HEK293 (cell line): ENCODE measurements around the gene NRP1.

Experiments
- CTCF ChIA-PET: fragments of 350-600 bp; formaldehyde crosslinking; extraction: SDS; loops from one replicate; lab custom pipeline; 2021; ENCODE audit warnings: antibody characterized with exemption; lab: Yijun Ruan, JAX
- POLR2A ChIA-PET: fragments of 300-600 bp; formaldehyde crosslinking; extraction: SDS; loops from one replicate; lab custom pipeline; 2020; ENCODE audit warnings: antibody characterized with exemption, inconsistent platforms; lab: Yijun Ruan, JAX
- H3K27ac ChIP-seq: fragments of 200-500 bp; sonication (Bioruptor generic); 2 replicates; pipeline ENCODE4 v1.5.1; 2014; ENCODE audit warnings: low read depth, low read length, control low read depth, inconsistent platforms; ENCODE audit errors: extremely low read depth
- H3K36me3 ChIP-seq, 2 experiments: fragments of 200-500 bp in 1 of 2; sonication (Bioruptor generic) in 1 of 2; 1 replicate in 1 of 2; 2 replicates in 1 of 2; pipeline ENCODE4 v1.5.1; 2014 to 2017; ENCODE audit warnings: inconsistent platforms in 2 of 2, low read length in 2 of 2; ENCODE audit not compliant: control insufficient read depth in 2 of 2, insufficient read depth in 1 of 2
- H3K4me1 ChIP-seq: fragments of 200-500 bp; sonication (Bioruptor generic); 2 replicates; pipeline ENCODE4 v1.5.1; 2014; ENCODE audit warnings: mild to moderate bottlenecking, low read length, inconsistent platforms; ENCODE audit not compliant: control insufficient read depth, insufficient read depth
- H3K4me3 ChIP-seq: 2 replicates; pipeline ENCODE4 v1.5.1; 2011; ENCODE audit warnings: low read depth, mild to moderate bottlenecking, control low read depth, low read length, moderate library complexity
- H3K9me3 ChIP-seq: fragments of 200-500 bp; sonication (Bioruptor generic); 2 replicates; pipeline ENCODE4 v1.5.1; 2014; ENCODE audit warnings: low read depth, low read length, inconsistent platforms; ENCODE audit not compliant: control insufficient read depth, insufficient read depth
- GLI2 ChIP-seq: fragments of 450-650 bp; formaldehyde crosslinking; IDR thresholded peaks from 2 replicates; pipeline ENCODE4; 2017; ENCODE audit warnings: missing biosample characterization, missing genetic modification characterization, low read depth, borderline replicate concordance
- HOXA7 ChIP-seq: sonication (generic); formaldehyde crosslinking; IDR thresholded peaks from 2 replicates; pipeline ENCODE4 v1.8.1; 2022; ENCODE audit warnings: missing genetic modification reagents, borderline replicate concordance
- KLF9 ChIP-seq: fragments of 450-650 bp; formaldehyde crosslinking; IDR thresholded peaks from 2 replicates; pipeline ENCODE4 v1.5.1; 2016; ENCODE audit warnings: missing biosample characterization, missing genetic modification characterization, low read depth
- ZFP3 ChIP-seq: fragments of 450-650 bp; formaldehyde crosslinking; IDR thresholded peaks from 2 replicates; pipeline ENCODE4 v1.5.1; 2016; ENCODE audit warnings: low read depth, missing biosample characterization, missing genetic modification characterization
- ZNF132 ChIP-seq: fragments of 450-650 bp; formaldehyde crosslinking; IDR thresholded peaks from 2 replicates; pipeline ENCODE4 v1.5.1; 2017; ENCODE audit warnings: missing biosample characterization, missing genetic modification characterization, borderline replicate concordance
- ZNF140 ChIP-seq: fragments of 450-650 bp; formaldehyde crosslinking; IDR thresholded peaks from 2 replicates; pipeline ENCODE4 v1.5.1; 2016; ENCODE audit warnings: missing biosample characterization, missing genetic modification characterization
- ZNF146 ChIP-seq: fragments of 450-650 bp; formaldehyde crosslinking; IDR thresholded peaks from 2 replicates; pipeline ENCODE4 v1.5.1; 2016; ENCODE audit warnings: missing biosample characterization, missing genetic modification characterization
- ZNF169 ChIP-seq: fragments of 450-650 bp; formaldehyde crosslinking; IDR thresholded peaks from 2 replicates; pipeline ENCODE4 v1.5.1; 2016; ENCODE audit warnings: missing biosample characterization, missing genetic modification characterization
- ZNF2 ChIP-seq: fragments of 450-650 bp; formaldehyde crosslinking; IDR thresholded peaks from 2 replicates; pipeline ENCODE4 v1.5.1; 2016; ENCODE audit warnings: missing biosample characterization, missing genetic modification characterization
- ZNF223 ChIP-seq: fragments of 450-650 bp; formaldehyde crosslinking; IDR thresholded peaks from 2 replicates; pipeline ENCODE4 v1.5.1; 2016; ENCODE audit warnings: missing biosample characterization, missing genetic modification characterization
- ZNF23 ChIP-seq: fragments of 450-650 bp; formaldehyde crosslinking; IDR thresholded peaks from 2 replicates; pipeline ENCODE4 v1.5.1; 2016; ENCODE audit warnings: missing biosample characterization, missing genetic modification characterization, borderline replicate concordance
- ZNF239 ChIP-seq: fragments of 450-650 bp; formaldehyde crosslinking; IDR thresholded peaks from 2 replicates; pipeline ENCODE4 v1.5.1; 2016; ENCODE audit warnings: missing biosample characterization, missing genetic modification characterization
- ZNF302 ChIP-seq: fragments of 450-650 bp; formaldehyde crosslinking; IDR thresholded peaks from 2 replicates; pipeline ENCODE4 v1.5.1; 2016; ENCODE audit warnings: missing biosample characterization, missing genetic modification characterization, low read depth
- ZNF341 ChIP-seq: fragments of 450-650 bp; formaldehyde crosslinking; IDR thresholded peaks from 2 replicates; pipeline ENCODE4; 2016; ENCODE audit warnings: low read depth, missing biosample characterization, missing genetic modification characterization
- ZNF37A ChIP-seq: fragments of 450-650 bp; IDR thresholded peaks from 2 replicates; pipeline ENCODE4 v1.5.1; 2018; ENCODE audit warnings: missing biosample characterization, missing genetic modification characterization
- ZNF398 ChIP-seq: fragments of 450-650 bp; formaldehyde crosslinking; IDR thresholded peaks from 2 replicates; pipeline ENCODE4 v1.5.1; 2017; ENCODE audit warnings: missing biosample characterization, missing genetic modification characterization
- ZNF521 ChIP-seq: fragments of 450-650 bp; formaldehyde crosslinking; IDR thresholded peaks from 2 replicates; pipeline ENCODE4 v1.5.1; 2017; ENCODE audit warnings: missing biosample characterization, mild to moderate bottlenecking, missing genetic modification characterization
- ZNF558 ChIP-seq: fragments of 450-650 bp; formaldehyde crosslinking; IDR thresholded peaks from 2 replicates; pipeline ENCODE4 v1.5.1; 2016; ENCODE audit warnings: missing biosample characterization, missing genetic modification characterization
- ZNF600 ChIP-seq: fragments of 450-650 bp; formaldehyde crosslinking; IDR thresholded peaks from 2 replicates; pipeline ENCODE4 v1.5.1; 2016; ENCODE audit warnings: missing biosample characterization, missing genetic modification characterization
- ZNF658 ChIP-seq: fragments of 450-650 bp; formaldehyde crosslinking; IDR thresholded peaks from 2 replicates; pipeline ENCODE4; 2016; ENCODE audit warnings: missing biosample characterization, missing genetic modification characterization
- ZNF660 ChIP-seq: fragments of 450-650 bp; IDR thresholded peaks from 2 replicates; pipeline ENCODE4 v1.5.1; 2018; ENCODE audit warnings: missing biosample characterization, mild to moderate bottlenecking, missing genetic modification characterization
- ZNF677 ChIP-seq: fragments of 450-650 bp; IDR thresholded peaks from 2 replicates; pipeline ENCODE4 v1.5.0; 2018; ENCODE audit warnings: missing biosample characterization, mild to moderate bottlenecking, missing genetic modification characterization, moderate library complexity
- ZNF792 ChIP-seq: fragments of 450-650 bp; formaldehyde crosslinking; IDR thresholded peaks from 2 replicates; pipeline ENCODE4 v1.5.1; 2016; ENCODE audit warnings: missing biosample characterization, missing genetic modification characterization
- ZSCAN30 ChIP-seq: fragments of 450-650 bp; IDR thresholded peaks from 2 replicates; pipeline ENCODE4 v1.5.1; 2018; ENCODE audit warnings: missing biosample characterization, mild to moderate bottlenecking, missing genetic modification characterization, moderate library complexity
- TF ChIP-seq, protein P1 (sequence below): fragments of 450-650 bp; formaldehyde crosslinking; IDR thresholded peaks from 2 replicates; pipeline ENCODE4 v1.5.1; 2016; ENCODE audit warnings: missing biosample characterization, missing genetic modification characterization, low read depth
- TF ChIP-seq, protein P2 (sequence below): fragments of 450-650 bp; formaldehyde crosslinking; IDR thresholded peaks from 2 replicates; pipeline ENCODE4 v1.5.1; 2016; ENCODE audit warnings: missing biosample characterization, missing genetic modification characterization
- TF ChIP-seq, protein P3 (sequence below): fragments of 450-650 bp; formaldehyde crosslinking; IDR thresholded peaks from 2 replicates; pipeline ENCODE4 v1.5.1; 2016; ENCODE audit warnings: missing biosample characterization, missing genetic modification characterization

NRP1 gene

DNA sequence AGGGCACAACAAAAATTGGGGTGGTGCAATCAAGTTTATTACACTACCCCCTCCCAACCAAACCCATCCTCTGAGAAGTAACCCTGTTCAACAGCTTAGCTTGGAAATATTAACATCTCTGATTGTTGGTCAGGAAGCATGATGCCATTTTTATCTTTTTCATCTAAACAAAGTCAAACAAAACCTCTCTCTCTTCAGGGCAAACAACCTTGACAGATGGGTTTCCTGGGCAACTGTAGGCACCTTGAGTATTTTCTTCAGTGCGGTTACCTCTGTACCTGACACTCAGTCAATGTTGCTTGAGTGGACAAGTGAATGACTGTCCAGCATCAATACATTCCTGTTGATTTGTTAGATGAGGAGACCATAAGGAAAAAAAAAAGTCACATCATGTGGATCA lies 183.6 kb downstream of the NRP1 start (continued):
- TF ChIP-seq GLI2 (tag by site-specific recombination) (no peak), ZNF239 (tag by site-specific recombination) (no peak), ZNF140 (tag by site-specific recombination) (no peak), ZNF600 (no peak), ZNF521 (tag by site-specific recombination) (no peak), ZNF398 (tag by site-specific recombination) (no peak), ZNF169 (tag by site-specific recombination) (no peak), ZNF558 (tag by site-specific recombination) (no peak), ZNF660 (no peak)
- TF ChIP-seq, protein P1, sequence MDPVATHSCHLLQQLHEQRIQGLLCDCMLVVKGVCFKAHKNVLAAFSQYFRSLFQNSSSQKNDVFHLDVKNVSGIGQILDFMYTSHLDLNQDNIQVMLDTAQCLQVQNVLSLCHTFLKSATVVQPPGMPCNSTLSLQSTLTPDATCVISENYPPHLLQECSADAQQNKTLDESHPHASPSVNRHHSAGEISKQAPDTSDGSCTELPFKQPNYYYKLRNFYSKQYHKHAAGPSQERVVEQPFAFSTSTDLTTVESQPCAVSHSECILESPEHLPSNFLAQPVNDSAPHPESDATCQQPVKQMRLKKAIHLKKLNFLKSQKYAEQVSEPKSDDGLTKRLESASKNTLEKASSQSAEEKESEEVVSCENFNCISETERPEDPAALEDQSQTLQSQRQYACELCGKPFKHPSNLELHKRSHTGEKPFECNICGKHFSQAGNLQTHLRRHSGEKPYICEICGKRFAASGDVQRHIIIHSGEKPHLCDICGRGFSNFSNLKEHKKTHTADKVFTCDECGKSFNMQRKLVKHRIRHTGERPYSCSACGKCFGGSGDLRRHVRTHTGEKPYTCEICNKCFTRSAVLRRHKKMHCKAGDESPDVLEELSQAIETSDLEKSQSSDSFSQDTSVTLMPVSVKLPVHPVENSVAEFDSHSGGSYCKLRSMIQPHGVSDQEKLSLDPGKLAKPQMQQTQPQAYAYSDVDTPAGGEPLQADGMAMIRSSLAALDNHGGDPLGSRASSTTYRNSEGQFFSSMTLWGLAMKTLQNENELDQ (tag by site-specific recombination) = no peak

GRCh38 chr10:33150146-33150545 lies 184.3 kb downstream of the NRP1 start:
- ChIA-PET POLR2A (interaction anchor here (0.5 kb wide), 1 partner anchor 22 kb away, joined by 3 read pairs; no protein-coding TSS in a partner anchor), CTCF (interaction anchor here (0.6 kb wide), 1 partner anchor 10 kb away, joined by 3 read pairs; no protein-coding TSS in a partner anchor)
- Histone ChIP-seq H3K4me1 (no peaks in the 10 kb centered on the region), H3K36me3 (no peaks in the 10 kb centered on the region), H3K27ac (no peak overlapping the region), H3K4me3 (no peak overlapping the region), H3K9me3 (no peaks in the 10 kb centered on the region)
- TF ChIP-seq ZNF223 = no peak
- no peak for TF ChIP-seq ZNF677 (tag by site-specific recombination)
- no peak for TF ChIP-seq ZNF37A
- TF ChIP-seq ZNF558 (tag by site-specific recombination) = no peak
- no peak for TF ChIP-seq ZNF132 (tag by site-specific recombination)
- no peak for TF ChIP-seq HOXA7
- no peak for TF ChIP-seq ZSCAN30 (tag by site-specific recombination)
- TF ChIP-seq, protein P2, sequence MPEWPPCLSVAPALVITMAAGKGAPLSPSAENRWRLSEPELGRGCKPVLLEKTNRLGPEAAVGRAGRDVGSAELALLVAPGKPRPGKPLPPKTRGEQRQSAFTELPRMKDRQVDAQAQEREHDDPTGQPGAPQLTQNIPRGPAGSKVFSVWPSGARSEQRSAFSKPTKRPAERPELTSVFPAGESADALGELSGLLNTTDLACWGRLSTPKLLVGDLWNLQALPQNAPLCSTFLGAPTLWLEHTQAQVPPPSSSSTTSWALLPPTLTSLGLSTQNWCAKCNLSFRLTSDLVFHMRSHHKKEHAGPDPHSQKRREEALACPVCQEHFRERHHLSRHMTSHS (tag by site-specific recombination) = no peak
- TF ChIP-seq ZNF341 (tag by site-specific recombination) = no peak
- TF ChIP-seq KLF9 (tag by site-specific recombination) = no peak
- TF ChIP-seq ZNF302 = no peak
- TF ChIP-seq ZNF792 (tag by site-specific recombination) = no peak
- TF ChIP-seq ZNF2 = no peak
- no peak for TF ChIP-seq ZNF146 (tag by site-specific recombination)
- no peak for TF ChIP-seq ZNF658 (tag by site-specific recombination)
- TF ChIP-seq, protein P3, sequence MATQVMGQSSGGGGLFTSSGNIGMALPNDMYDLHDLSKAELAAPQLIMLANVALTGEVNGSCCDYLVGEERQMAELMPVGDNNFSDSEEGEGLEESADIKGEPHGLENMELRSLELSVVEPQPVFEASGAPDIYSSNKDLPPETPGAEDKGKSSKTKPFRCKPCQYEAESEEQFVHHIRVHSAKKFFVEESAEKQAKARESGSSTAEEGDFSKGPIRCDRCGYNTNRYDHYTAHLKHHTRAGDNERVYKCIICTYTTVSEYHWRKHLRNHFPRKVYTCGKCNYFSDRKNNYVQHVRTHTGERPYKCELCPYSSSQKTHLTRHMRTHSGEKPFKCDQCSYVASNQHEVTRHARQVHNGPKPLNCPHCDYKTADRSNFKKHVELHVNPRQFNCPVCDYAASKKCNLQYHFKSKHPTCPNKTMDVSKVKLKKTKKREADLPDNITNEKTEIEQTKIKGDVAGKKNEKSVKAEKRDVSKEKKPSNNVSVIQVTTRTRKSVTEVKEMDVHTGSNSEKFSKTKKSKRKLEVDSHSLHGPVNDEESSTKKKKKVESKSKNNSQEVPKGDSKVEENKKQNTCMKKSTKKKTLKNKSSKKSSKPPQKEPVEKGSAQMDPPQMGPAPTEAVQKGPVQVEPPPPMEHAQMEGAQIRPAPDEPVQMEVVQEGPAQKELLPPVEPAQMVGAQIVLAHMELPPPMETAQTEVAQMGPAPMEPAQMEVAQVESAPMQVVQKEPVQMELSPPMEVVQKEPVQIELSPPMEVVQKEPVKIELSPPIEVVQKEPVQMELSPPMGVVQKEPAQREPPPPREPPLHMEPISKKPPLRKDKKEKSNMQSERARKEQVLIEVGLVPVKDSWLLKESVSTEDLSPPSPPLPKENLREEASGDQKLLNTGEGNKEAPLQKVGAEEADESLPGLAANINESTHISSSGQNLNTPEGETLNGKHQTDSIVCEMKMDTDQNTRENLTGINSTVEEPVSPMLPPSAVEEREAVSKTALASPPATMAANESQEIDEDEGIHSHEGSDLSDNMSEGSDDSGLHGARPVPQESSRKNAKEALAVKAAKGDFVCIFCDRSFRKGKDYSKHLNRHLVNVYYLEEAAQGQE (tag by site-specific recombination) = no peak
- no peak for TF ChIP-seq ZNF23 (tag by site-specific recombination)
- TF ChIP-seq ZFP3 (tag by site-specific recombination) = no peak
